Retina (tissue), 1 donor: ENCODE results near the gene THSD4.

ENCODE experiments used
- DNase-seq: peaks from one replicate; pipeline ENCODE4 v3.0.0-alpha.2; 2016

Gene THSD4

DNA sequence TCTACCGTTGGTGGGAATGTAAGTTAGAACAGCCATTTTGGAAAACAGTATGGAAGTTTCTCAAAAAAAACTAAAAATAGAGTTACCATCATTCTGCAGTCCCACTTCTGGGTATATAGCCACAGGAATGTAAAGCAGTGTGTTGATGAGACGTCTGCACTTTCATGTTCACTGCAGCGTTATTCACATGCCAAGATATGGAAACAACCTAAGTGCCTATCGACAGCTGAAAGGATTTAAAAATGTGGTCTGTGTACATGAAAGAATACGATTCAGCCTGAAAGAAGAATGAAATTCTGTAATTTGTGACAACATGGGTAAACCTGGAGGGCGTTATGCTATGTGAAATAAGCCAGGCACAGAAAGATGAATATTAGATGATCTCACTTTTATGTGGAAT lies 157.7 kb downstream of the THSD4 start:
- no peak for DNase-seq

- no peak for DNase-seq
Measured at GRCh38 chr15:71273731-71274447, 158.6 kb downstream of the THSD4 start.

- no peak for DNase-seq
Measured at GRCh38 chr15:71274448-71274798, 159.2 kb downstream of the THSD4 start.

DNA sequence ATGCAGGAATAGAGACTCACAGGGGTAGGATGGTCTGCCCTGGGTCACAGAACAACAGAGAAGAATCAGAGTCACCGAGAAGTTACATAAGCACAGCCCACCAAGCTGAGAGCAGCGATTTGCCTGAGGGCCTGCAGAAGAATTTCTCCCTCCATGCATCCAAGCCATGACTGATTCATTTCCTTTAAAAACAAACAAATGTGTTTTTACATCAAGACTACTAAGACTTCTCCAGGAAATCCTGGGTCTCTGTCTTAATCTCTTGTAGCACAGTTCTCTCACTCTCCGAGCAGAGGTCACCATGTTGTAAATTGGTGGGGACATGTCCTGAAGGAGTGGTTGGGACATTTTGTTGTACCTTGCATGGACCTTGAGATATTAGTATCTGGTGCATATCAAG lies 159.8 kb downstream of the THSD4 start:
- DNase-seq, result no peak

GRCh38 chr15:71275566-71276335 lies 160.5 kb downstream of the THSD4 start:
- no peak for DNase-seq

- DNase-seq, result no peak
Measured at GRCh38 chr15:71276336-71276665, 161.0 kb downstream of the THSD4 start.

- DNase-seq, result no peak
Measured at GRCh38 chr15:71278989-71279756, 163.9 kb downstream of the THSD4 start.

DNA sequence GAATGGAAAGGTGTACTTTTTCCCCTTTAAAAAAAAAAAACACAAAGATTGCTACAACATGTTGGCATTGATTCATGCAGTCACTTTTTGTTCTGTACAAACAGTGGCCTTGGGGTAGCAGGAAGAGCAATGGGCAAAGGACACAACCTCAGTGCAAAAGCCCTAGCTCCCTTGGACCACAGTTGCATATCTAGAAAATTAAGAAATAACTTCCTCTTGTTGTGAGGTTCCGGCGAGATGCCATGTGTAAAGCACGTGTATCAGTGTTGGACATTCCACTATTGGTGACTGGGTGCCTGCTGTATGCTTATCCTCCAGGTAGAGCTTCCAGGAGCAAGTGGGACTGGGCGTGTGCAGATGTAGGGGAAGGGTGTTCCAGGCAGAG lies 164.5 kb downstream of the THSD4 start:
- no peak for DNase-seq

GRCh38 chr15:71280206-71280605 lies 164.9 kb downstream of the THSD4 start:
- no peak for DNase-seq

GRCh38 chr15:71281256-71281655 lies 166.0 kb downstream of the THSD4 start:
- no peak for DNase-seq

- DNase-seq, result no peak
Measured at GRCh38 chr15:71282076-71282475, 166.8 kb downstream of the THSD4 start.

- DNase-seq, result no peak
Measured at GRCh38 chr15:71288348-71288955, 173.2 kb downstream of the THSD4 start.

DNA sequence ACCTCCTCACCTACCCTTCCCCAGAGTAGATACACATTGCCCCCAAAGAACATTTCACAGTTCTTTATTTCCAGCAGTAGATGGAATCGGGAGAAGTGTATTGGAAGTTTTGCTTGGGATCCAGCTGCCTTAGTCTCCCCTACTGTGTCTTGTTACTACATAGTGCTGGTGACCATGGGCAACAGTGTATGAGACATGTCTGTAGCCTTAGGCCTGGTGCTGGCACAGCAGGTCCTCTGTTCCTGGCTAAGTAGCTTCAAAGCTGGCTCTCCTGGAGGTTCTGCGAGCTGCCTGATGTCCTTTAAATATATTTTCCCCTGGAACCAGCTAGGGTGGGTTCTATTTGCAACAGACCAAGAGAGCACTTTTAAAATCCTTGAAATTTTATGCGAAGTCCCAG lies 174.7 kb downstream of the THSD4 start:
- DNase-seq, result no peak

- no peak for DNase-seq
Measured at GRCh38 chr15:71290881-71291635, 175.8 kb downstream of the THSD4 start.

DNA sequence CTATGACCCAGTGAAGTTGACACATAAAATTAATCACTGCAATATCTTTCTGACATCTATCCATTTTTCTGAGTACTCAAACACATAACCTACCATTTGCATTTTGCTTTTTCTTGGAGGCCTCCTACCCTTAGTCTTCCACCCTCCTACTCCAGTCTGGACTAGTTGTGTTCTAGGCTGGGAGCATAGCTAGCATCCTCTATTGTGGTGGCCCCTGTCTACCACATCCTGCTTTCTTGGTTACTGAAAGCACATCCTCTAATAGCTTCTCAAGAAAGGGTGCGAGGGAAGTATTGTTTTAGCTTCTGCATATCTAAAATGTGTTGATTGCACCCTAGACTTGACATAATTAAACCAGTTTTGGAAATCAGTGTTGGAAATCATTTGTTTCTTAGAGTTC lies 176.5 kb downstream of the THSD4 start:
- no peak for DNase-seq

GRCh38 chr15:71293723-71294122 lies 178.5 kb downstream of the THSD4 start:
- DNase-seq, result no peak

- no peak for DNase-seq
Measured at GRCh38 chr15:71294251-71294910, 179.1 kb downstream of the THSD4 start.

GRCh38 chr15:71294911-71295602 lies 179.8 kb downstream of the THSD4 start:
- no peak for DNase-seq

DNA sequence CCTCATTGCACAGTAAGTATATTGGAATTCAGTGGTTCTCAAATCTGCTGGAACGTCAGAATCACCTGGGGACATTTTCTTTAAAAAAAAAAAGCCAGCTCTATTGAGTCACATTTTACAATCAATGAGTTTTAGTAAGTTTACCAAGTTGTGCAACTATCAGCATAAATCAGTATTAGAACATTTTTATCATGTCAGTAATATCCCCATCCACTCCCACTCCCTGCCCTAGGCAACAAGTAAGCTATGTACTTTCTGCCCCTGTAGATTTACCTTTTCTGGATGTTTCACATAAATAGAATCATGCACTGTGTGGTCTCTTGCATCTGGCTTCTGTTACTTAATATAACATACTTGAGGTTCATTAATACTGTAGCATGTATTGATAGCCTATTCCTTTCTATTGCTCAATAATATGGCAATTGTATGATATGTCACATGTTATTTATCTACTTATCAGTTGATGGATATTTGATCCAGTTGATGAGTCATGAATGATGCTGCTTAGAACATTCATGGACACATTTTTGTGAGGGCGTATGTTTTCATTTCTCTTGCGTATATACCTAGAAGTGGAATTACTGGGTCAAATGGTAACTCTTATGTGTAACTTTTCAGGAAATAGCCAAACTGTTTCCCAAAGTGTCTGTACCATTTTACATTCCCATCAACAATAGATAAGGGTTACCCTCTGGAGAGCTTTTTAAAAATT lies 180.5 kb downstream of the THSD4 start:
- DNase-seq, result no peak

DNA sequence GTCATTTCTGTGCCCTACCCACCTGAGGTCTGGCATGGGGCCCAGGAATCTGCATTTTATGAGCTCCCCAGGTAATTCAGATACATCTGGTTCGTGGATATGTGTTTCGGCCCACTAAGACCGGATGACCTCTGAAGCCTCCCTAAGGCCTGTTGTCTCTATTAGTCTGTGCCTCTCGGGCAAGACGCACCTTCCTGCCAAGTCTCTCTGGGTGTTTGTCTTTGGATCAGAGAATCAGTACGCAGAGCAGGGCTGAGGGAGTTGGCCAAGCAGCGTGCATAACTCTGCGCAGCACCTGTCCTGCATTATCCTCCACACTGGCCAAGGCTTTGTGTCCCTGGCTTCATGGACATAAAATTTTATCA lies 181.0 kb downstream of the THSD4 start:
- DNase-seq, result no peak
